ENCODE results near the gene CDK11B.
A peak's percentile ranks its signal among the peaks of the same experiment; 100 is the strongest.
"Not testable (repeated sequence)": the region's sequence is repeated elsewhere in the genome, so short reads cannot be mapped to it uniquely, and the experiment has no call there.

CDK11B gene

DNA sequence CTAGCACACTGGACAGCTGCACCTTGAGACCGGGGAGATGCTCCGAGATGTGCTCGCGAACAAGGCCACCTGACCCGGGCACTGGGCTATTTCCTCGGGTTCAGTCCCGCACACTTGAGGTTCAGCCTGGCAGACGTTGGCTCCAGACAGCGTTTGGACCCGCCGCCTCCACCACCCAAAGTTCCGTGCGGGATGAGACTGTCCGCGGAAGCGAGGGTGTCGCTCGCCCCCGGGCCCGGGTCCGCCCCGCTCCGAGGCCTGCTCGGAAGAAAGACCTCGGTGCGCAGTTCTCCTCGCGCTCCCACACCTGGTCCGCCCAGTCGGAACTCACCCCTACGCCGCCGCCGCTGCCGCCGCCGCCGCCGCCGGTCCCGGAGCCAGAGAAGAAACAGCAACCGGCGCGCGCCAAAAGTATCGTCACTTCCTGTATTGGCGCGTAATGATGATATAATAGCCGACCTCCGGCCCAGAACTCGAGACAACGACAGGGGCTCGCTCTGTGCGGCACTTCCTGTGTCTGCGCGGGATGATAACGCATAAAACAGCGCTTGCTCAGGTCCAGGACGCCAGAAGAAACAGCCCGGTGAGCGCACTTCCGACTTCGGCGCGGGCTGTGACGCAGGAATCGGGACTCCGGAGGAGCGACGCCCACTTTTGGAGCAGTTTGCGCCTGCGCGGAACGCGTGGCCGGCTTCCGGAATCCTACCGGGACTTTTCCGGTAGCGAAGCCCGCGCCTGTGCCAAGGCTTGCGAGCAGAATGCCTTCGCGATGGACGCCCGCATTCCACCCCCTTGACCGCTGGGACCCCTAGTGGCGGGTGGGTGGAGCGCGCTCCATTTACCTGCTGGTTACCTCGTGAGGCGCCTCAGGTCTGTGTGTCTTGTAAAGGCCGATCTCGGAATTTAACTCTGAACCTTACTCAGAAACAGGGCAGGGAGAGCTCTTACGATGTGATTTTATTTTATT is at the start of gene CDK11B:
Gene CDK11B (minus strand): TSS at position 422 of the 967 bp plus-strand sequence. CDS start 1,519 bp downstream, outside the sequence.
- DNase-seq (ENCODE audit: low read depth, low spot score), result peak; percentile 73

DNA sequence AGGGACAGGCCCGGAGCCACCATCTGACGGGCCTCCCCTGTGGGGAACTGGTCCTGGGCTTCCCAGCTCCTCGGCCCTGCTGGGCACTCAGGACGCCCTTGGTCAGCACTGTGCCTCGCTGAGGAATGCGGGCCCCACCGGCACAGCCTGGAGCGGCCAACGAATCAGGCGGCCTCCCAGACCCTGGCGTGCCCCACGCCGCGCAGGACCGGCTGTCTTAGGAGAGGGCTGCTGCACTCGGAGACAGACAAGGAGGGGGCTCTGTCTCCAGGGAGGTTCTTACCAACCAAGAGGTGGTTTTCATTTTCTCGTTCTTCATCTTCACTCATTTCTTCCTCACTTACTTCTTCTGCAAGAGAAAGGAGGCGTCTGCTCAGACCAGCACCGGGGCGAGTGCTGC is 49.1 kb upstream of the CDK11B start:
- not testable (repeated sequence) for H3K27ac ChIP-seq; DNase-seq (ENCODE audit: low read depth, low spot score)

More for the DNA sequence above, at the start of gene CDK11B:
- peak within 1 kb of the TSS; percentile 81 for H3K27ac ChIP-seq

DNA sequence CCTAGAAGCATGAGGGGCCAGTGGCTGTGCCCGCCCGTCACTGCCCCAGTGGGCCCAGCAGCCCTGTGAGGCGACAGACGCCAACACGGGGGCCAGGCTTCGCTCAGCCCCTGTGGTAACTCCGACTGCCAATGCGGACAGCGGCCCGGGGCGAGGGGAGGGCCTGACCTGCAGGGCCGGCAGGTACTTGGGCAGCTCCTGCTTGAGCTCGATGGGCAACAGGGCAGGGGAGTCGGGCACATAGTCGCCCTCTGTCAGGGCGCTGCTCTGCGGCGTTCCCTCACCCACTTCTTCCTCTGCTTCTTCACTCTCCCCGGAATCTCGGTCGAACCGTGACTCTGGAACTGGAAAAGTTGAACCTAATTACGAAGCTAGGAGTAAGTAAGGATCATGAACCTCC is 48.4 kb upstream of the CDK11B start:
- H3K27ac ChIP-seq; DNase-seq (ENCODE audit: low read depth, low spot score): not testable (repeated sequence)

DNA sequence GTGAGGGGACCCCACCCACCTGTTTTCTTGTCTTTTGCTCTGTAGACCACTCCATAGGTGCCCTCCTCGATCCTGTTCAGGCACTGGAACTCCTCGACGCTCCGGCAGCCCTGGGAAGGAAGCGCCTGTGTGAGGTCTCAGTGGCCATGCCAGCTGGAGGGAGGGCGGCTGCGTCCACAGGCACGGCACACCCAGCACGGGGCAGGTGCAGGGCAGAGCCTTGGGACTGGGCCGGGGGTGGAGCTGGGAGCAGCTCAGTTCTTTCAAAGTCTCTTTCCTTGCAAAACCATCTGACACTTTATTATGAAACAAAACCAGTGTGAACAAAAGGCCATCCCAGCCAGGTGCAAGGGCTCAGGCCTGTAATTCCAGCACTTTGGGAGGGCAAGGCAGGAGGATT is 46.8 kb upstream of the CDK11B start:
- H3K27ac ChIP-seq; DNase-seq (ENCODE audit: low read depth, low spot score): not testable (repeated sequence)

DNA sequence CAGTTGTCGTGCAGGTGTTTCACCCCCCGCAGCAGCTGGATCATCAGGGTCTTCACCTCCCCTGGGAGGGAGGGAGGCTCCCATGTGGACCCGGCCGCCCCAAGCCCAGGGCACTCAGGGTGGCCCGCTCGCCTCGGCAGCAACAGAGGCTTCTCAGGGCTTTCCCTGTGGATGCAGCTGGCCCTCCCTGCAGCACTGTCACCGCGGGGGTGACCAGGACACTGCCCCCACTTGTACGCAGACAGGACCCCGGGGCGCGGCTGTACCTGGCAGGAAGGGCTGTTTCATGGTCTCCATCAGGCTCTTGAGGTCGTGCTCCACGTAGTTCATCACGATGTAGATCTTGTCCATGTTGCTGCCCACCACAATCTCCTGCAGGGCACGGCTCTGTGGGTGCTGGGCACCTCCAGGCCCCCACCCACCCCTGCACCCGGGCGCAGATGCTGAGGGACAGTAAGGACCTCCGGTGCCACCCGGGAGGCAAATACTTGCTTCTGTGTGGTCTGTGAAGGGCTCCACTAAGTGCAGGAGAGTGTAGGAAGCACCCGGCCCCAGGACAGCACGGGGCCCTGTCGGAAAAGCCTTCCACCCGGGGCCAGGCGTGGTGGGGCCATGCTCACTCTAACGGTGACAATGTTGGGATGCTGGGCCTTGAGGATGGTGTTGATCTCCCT is 45.6 kb upstream of the CDK11B start:
- DNase-seq (ENCODE audit: low read depth, low spot score); H3K27ac ChIP-seq: not testable (repeated sequence)

DNA sequence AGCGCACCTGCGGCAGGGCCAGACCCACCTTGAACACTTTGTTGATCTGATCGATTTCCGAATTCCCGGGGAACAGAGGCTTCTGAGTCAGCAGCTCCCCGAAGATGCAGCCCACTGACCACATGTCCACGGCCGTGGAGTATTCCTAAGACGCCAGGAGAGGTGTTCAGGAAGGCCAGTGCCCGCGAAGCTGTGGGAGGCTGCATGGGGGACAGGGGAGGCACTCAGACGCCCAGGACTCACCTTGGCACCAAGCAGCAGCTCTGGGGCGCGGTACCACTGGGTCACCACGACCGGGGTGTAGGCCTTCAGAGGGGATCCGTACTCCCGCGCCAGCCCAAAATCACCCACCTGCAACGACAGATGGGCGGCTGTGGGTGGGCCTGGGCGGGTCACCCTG is 45.0 kb upstream of the CDK11B start:
- no peak overlapping the region for H3K27ac ChIP-seq
- no peak for DNase-seq (ENCODE audit: low read depth, low spot score)

DNA sequence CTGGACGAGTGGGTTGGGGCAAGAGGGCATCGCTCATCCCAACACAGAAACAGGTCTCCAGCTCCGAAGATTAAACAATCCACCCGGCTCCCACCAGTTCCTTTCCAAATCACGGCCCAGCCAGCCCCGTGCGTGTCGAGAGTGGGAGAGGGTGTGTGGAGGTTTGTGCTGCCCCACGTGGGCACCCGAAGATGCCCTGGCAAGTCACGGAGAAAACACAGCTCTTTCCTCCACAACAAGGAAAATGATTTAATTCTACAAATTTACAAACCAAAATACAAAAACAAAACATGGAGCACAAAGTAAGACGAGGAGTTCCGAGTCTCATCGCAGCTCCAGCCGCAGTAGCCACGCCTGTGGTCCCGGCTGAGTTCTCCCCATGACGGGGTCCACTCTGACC is 43.7 kb upstream of the CDK11B start:
- H3K27ac ChIP-seq; DNase-seq (ENCODE audit: low read depth, low spot score): not testable (repeated sequence)

DNA sequence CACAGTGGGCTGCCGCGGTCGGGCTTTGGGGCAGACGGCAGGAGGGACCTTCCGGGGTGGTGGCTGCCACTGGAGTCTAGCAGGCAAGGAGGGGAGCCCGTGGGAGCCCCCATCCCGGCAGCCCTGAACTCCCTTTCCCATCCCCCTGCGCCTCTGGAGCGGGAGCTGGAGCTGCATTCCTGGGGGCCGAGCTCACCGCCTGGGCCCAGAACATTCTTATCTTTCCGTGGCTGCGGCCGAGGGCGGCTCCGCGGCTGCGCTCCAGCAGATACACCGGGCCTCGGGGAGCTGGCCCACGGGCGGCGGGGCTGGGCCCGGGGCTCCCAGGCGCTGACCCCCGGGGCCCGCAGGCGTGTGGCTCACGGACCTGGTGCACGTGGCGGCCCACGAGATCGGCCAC is 41.8 kb upstream of the CDK11B start:
- H3K27ac ChIP-seq; DNase-seq (ENCODE audit: low read depth, low spot score): not testable (repeated sequence)

DNA sequence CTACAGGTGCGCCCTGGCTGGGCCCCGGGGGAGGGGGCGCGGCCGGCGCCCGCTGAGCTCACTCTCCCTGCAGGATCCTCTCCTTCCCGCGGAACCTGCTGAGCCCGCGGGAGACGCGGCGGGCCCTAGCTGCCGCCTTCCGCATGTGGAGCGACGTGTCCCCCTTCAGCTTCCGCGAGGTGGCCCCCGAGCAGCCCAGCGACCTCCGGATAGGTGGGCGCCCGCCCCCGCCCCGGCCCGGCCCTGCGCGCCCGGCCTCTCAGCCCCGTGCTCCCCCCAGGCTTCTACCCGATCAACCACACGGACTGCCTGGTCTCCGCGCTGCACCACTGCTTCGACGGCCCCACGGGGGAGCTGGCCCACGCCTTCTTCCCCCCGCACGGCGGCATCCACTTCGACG is 41.3 kb upstream of the CDK11B start:
- H3K27ac ChIP-seq; DNase-seq (ENCODE audit: low read depth, low spot score): not testable (repeated sequence)

DNA sequence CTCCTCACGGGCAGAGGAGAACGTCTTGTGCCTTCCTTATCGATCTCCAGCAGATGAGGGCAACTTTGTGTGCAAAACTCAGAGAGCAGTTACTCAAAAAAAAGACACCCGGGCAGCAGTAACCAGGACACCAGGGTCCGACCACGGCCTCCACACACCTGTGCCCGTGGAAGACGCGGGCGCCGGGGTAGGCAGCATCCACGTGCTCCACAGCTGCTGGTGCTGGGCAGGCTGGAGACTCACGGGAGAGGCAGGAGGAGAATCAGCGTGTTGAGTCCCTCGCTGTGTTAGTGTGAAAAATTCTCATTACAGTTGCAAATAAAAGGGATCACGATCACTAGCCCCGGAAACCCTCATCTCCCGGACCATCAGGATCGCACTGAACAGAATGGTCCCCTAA is 40.3 kb upstream of the CDK11B start:
- not testable (repeated sequence) for H3K27ac ChIP-seq; DNase-seq (ENCODE audit: low read depth, low spot score)

DNA sequence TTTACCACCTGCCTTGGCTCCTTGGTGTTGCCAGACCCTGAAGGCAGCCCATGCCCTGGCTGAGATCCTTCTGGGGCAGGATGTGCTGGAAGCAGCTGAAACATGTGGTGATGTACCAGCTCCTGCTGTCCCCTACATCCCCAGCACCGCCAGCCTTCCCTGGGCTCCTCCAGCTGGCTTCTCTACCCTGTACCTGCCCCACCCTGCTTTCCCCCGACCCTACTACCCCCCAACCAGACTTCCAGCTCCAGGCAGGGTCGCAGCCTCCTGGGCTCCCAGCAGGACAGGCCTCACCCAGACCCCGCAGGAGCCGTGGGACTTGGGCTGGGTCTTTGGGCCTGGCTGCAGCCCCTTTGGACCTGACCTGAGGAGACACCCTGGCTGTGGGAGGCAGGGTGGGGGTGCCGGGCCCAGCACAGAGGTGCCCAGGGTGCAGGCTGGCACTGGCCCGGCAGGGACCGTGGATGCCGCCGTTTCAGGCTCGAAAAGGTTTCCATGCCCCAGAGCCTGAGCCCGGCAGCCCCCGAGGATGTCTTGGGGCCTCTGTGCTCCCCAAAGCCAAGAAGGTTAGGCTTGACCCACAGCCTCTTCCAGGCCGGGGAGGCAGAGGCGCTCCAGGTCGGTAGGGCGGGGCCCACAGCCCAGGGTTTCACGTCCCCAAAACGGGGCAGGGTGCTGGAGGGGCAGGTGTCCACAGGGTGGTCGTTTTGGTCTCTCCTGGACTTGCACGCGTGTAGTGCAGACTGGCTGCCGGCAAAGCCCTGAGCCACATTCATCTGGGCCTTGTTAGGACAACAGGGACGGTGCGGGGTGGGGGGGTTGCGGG is 38.8 kb upstream of the CDK11B start:
- not testable (repeated sequence) for DNase-seq (ENCODE audit: low read depth, low spot score); H3K27ac ChIP-seq

DNA sequence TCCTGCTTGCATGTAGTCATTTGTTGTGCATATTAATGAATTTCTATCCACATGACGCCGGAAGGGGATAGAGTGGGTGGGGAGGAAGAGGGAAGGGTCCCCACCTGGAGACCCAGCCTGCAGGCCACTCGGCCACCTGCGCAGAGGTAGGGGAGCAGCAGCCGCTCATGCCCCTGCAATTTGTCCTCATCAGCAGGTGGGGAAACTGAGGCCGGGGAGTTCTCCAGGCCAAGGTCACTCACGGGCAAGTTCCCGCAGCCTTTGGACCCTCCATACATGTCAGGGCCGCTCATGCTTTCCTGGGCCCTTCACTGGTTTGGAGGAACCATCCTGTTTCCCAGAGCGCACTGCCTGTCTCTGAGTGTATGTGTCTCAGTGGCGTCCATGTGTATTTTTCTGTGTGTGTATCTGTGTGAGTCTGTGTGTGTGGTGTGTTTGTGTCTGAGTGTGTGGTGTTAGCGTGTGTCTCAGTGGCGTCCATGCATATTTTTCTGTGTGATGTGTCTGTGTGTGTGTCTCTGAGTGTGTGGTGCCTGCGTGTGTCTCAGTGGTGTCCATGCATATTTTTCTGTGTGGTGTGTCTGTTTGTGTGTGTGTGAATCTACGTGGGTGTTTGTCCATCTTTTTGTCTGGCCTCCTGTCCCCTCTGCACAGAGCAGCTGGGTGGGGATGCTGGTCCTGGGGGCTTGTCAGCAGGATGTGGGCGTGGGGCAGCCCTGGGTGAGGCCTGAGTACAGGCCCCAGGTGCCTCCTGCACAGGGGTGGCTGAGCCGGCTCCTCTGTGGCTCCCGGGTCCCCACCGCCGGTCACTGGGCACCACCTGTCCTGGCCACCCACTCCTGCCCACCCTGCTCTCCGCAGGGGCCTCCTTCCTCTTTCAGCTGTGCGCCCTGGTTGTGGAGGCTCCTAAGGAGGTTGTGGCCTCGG is 37.9 kb upstream of the CDK11B start:
- not testable (repeated sequence) for DNase-seq (ENCODE audit: low read depth, low spot score); H3K27ac ChIP-seq

DNA sequence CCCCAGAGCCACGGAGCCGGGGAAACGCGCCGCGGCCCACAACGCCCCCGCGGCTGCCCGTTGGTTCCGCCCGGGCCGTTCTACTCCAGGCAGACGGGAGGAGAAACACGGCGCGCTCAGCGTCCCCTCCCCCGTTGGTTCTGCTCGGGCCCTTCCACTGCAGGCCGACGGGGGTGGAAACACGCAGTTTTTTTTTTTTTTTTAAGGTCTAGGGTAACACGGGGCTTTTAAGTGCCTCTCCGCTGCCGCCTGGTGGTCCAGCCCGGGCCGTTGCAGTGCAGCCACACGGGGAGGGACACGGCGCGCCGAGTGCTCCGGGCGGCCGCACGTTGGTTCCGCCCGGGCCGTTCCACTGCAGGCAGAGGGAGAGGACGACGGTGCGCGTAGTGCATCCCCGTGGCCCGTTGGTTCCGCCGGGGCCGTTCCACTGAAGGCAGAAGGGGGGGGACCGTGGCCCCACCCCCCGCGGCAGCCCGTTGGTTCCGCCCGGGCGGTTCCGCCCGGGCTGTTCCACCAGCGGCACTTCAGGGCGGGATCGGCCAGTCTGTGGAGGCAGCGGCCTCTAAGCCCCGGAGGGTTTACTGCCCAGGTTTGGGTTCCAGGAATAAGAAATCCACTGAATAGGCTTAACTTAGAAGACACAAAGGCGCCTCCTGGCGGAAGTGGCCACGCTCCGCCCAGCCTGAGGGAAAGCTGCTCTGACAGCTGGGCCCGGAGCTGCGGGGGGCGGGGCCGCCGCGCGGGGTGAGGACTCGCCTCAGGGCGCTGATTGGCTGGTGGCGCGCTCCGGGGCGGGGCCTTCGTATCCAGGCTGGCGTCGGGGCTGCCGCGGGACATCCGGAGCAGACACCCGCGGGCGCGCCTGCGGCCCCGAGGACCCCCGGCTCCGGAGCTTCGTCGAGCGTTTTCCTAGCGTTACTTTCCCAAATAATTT is 34.2 kb upstream of the CDK11B start, which contains the start of gene SLC35E2B:
Gene SLC35E2B (minus strand): TSS at position 82 of the 934 bp plus-strand sequence. CDS start 16,096 bp downstream, outside the sequence.
- peak; percentile 24 for DNase-seq (ENCODE audit: low read depth, low spot score)
- peak within 1 kb of the TSS; percentile 84 for H3K27ac ChIP-seq

DNA sequence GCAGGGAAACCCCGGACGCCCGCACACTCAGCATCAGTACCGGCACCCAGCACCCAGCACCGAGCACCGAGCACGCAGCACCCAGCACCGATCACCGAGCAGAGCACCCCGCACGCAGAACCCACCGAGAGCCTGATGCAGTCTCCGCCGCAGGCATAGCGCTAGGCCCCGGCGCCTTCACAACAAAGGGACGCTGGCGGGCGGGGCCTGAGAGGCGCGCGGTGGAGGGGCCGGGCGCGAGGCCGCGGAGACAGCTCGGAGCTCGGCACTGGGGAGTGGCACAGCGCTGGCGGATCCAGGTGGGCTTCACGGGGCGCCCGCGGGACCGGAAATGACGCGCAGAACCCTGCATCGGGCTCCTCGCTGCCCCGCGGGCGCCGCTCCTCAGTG is 33.5 kb upstream of the CDK11B start:
- not testable (repeated sequence) for DNase-seq (ENCODE audit: low read depth, low spot score)
- peak overlapping the region; percentile 84 for H3K27ac ChIP-seq

DNA sequence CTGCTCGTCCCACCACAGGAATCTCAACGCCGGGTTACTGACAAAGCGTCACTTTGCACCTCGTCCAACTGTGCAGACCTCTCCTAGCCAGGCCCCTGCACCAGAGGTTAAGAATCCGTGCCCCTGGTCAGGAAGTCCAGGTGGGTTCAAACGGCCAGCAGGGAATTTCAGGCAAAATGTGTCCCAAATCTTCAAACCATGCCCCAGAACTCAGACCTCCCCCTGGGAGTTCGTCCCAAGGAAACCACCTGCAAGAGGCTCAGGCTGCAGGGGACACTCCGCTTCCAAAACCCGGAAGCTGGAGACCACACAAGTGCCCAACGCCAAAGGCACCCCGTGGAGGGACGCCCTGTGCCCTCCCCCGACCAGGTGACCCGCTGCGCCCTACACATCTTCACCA is 32.6 kb upstream of the CDK11B start:
- H3K27ac ChIP-seq; DNase-seq (ENCODE audit: low read depth, low spot score): not testable (repeated sequence)

DNA sequence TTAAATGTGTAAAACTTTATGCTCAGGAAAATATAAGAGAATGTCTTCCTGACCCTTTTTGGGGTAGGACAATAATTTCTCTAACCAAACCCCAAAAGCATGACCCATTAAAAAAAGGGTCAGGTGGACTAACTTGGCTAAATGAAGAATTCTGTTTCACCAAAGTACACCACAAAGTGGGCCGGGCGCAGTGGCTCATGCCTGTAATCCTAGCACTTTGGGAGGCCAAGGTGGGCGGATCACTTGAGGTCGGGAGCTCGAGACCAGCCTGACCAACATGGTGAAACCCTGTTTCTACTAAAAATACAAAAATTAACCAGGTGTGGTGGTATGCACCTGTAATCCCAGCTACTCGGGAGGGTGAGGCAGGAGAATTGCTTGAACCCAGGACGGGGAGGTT is 30.7 kb upstream of the CDK11B start:
- DNase-seq (ENCODE audit: low read depth, low spot score); H3K27ac ChIP-seq: not testable (repeated sequence)

DNA sequence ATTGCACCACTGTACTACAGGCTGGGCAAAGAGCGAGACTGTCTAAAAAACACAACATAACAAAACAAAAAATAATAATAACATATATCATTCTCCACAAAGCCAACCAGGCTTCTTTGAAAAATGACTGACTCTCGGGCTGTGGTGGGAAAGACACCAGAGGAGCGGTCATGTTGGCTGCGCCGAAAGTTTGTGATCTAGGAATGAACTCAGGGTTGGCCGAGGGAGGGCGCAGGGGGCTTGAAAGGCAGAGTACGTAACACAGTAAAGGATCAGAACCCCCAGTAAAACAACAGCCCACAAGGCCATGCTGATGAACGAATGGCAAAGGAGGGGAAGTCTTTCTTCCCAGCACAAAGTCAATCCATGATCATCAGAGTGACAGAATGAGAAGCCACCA is 29.0 kb upstream of the CDK11B start:
- DNase-seq (ENCODE audit: low read depth, low spot score), result no peak
- H3K27ac ChIP-seq, result no peak overlapping the region

DNA sequence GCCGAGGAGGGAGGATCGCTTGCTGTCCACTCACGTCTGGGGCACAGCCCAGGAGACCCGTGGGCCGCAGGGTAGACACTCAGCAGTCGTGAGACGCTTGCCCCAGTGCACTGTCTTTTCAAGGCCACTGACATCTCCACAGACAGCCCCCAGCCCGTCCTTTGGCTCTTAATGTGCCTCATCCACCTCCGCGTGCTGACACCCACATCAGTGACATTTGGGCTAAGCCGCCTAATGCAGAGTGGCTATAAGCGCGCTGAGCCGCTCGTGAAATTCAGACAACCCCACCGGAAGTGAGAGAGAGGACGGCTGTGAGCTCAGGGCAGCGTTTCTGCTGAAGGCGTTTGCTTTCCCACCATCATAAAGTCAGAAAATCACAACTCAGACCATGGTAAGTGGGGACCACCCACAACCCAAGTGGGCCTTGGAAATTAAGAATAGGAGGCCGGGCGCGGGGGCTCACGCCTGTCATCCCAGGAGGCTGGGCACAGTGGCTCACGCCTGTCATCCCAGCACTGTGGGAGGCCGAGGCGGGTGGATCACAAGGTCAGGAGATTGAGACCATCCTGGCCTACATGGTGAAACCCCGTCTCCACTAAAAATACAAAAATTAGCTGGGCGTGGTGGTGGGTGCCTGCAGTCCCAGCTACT is 25.4 kb upstream of the CDK11B start:
- DNase-seq (ENCODE audit: low read depth, low spot score), result no peak
- H3K27ac ChIP-seq, result no peak overlapping the region

Measured in epithelial cell of prostate (primary cell).